Measurements from ENCODE around the gene CFAP70. TPM values are rescaled to one million over a fixed set of nuclear protein-coding genes. Genes with fewer than 3 reads are reported as not detected.

Gene CFAP70
- total RNA-seq, 1 experiment from 2014 or later = 0.24 TPM

- Histone ChIP-seq H3T11ph (ENCODE audit: low read length) (no peak overlapping the region), H3K79me2 (ENCODE audit: insufficient read depth, low read length) (no peaks in the 10 kb centered on the region), H3K14ac (ENCODE audit: insufficient read depth, low read length) (no peak overlapping the region), H2AK5ac (ENCODE audit: insufficient read length, low read length) (no peak overlapping the region), H4K91ac (ENCODE audit: insufficient read length, low read depth, low read length) (no peak overlapping the region), H3K79me1 (ENCODE audit: insufficient read depth, low read depth, low read length, poor library complexity, severe bottlenecking) (no peaks in the 10 kb centered on the region), H2BK120ac (ENCODE audit: low read depth, low read length, poor library complexity, severe bottlenecking) (no peak overlapping the region), H3K56ac (ENCODE audit: insufficient read length, low read depth, low read length) (no peak overlapping the region), H3K9ac (ENCODE audit: extremely low read depth, insufficient read length, low read length) (no peak overlapping the region), H3K27me3 (ENCODE audit: insufficient read depth, low read length) (no peaks in the 10 kb centered on the region), H3K4ac (ENCODE audit: low read depth, low read length) (no peak overlapping the region), H3K18ac (ENCODE audit: insufficient read length, low read depth, low read length) (no peak overlapping the region), H3K4me1 (ENCODE audit: insufficient read depth, low read length) (no peaks in the 10 kb centered on the region), H2BK5ac (ENCODE audit: insufficient read length, low read length) (no peak overlapping the region), H2BK12ac (ENCODE audit: insufficient read length, low read depth, low read length) (no peak overlapping the region), H3K23ac (ENCODE audit: insufficient read length, low read depth, low read length) (no peak overlapping the region), H3K27ac (ENCODE audit: insufficient read length, low read depth, low read length) (no peak overlapping the region), H4K8ac (replicated peaks; ENCODE audit: insufficient read length, low read depth, low read length) (no peak overlapping the region), H3K4me2 (ENCODE audit: insufficient read depth, insufficient read length, low read length) (no peak overlapping the region), H2BK15ac (ENCODE audit: low read depth, low read length) (no peak overlapping the region), H4K5ac (ENCODE audit: insufficient read length, low read depth, low read length) (no peak overlapping the region), H2BK20ac (ENCODE audit: low read depth, low read length, poor library complexity, severe bottlenecking) (no peak overlapping the region), H3K9me3 (ENCODE audit: control insufficient read depth, low read depth, low read length) (no peaks in the 10 kb centered on the region), H2AFZ (ENCODE audit: low read length) (no peak overlapping the region), H4K20me1 (ENCODE audit: control insufficient read depth, insufficient read depth, insufficient read length) (no peaks in the 10 kb centered on the region), H3K23me2 (ENCODE audit: insufficient read length, low read depth, low read length, poor library complexity, severe bottlenecking) (no peaks in the 10 kb centered on the region)
- H3K27ac Mint-ChIP-seq = no peak overlapping the region
- H3K4me1 Mint-ChIP-seq = no peaks in the 10 kb centered on the region
- peaks cover 15% of the 10 kb centered on the region for H3K27me3 Mint-ChIP-seq (ENCODE audit: low read depth)
- no CpG with 5 or more reads among the region's 3 CpGs for WGBS (ENCODE audit: extremely low coverage, insufficient read length, low lambda C conversion rate)
- H3K4me3 Mint-ChIP-seq = no peak overlapping the region
- DNase-seq = no peak
- no peaks in the 10 kb centered on the region; a peak in 2 of 7 replicates for H3K36me3 Mint-ChIP-seq (ENCODE audit: insufficient read depth in 1 of 3, low read depth in 3 of 3)
- no peak for TF ChIP-seq CTCF (conservative IDR thresholded peaks at IDR 0.05)
- peaks cover 12 to 14% of the 10 kb centered on the region in 2 experiments for H3K9me3 Mint-ChIP-seq
These were observed 65.2 kb downstream of the CFAP70 start for GRCh38 chr10:73293461-73293860.

Measured in H9 (cell line).